ENCODE measurements around the gene INPP5F. TPM values are rescaled to one million over a fixed set of nuclear protein-coding genes. Genes with fewer than 3 reads are reported as not detected.

Gene INPP5F
- total and polyA plus RNA-seq, 2 of the 13 experiments (the other 11 are each of a cell fraction or from before 2014, with no cell fraction given), result 12.5 to 15.7 TPM

GRCh38 chr10:119725828-119726675 lies at the start of gene INPP5F (continued):
- no peak for TF ChIP-seq ZNF574 (CRISPR knock-in tag; IDR thresholded peaks at IDR 0.05)
- TF ChIP-seq CBFB (CRISPR knock-in tag; IDR thresholded peaks at IDR 0.05), result no peak; the same call in 1 of the 2 replicates
- no peak for TF ChIP-seq ZNF749 (CRISPR knock-in tag; IDR thresholded peaks at IDR 0.05; ENCODE audit: borderline replicate concordance)
- no peak for TF ChIP-seq PRDM10 (CRISPR knock-in tag; IDR thresholded peaks at IDR 0.05; ENCODE audit: low read depth)
- TF ChIP-seq, protein P1, sequence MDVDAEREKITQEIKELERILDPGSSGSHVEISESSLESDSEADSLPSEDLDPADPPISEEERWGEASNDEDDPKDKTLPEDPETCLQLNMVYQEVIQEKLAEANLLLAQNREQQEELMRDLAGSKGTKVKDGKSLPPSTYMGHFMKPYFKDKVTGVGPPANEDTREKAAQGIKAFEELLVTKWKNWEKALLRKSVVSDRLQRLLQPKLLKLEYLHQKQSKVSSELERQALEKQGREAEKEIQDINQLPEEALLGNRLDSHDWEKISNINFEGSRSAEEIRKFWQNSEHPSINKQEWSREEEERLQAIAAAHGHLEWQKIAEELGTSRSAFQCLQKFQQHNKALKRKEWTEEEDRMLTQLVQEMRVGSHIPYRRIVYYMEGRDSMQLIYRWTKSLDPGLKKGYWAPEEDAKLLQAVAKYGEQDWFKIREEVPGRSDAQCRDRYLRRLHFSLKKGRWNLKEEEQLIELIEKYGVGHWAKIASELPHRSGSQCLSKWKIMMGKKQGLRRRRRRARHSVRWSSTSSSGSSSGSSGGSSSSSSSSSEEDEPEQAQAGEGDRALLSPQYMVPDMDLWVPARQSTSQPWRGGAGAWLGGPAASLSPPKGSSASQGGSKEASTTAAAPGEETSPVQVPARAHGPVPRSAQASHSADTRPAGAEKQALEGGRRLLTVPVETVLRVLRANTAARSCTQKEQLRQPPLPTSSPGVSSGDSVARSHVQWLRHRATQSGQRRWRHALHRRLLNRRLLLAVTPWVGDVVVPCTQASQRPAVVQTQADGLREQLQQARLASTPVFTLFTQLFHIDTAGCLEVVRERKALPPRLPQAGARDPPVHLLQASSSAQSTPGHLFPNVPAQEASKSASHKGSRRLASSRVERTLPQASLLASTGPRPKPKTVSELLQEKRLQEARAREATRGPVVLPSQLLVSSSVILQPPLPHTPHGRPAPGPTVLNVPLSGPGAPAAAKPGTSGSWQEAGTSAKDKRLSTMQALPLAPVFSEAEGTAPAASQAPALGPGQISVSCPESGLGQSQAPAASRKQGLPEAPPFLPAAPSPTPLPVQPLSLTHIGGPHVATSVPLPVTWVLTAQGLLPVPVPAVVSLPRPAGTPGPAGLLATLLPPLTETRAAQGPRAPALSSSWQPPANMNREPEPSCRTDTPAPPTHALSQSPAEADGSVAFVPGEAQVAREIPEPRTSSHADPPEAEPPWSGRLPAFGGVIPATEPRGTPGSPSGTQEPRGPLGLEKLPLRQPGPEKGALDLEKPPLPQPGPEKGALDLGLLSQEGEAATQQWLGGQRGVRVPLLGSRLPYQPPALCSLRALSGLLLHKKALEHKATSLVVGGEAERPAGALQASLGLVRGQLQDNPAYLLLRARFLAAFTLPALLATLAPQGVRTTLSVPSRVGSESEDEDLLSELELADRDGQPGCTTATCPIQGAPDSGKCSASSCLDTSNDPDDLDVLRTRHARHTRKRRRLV (CRISPR knock-in tag; IDR thresholded peaks at IDR 0.05), result no peak; the same call in 1 of the 2 replicates
- no peak for TF ChIP-seq ZNF550 (CRISPR knock-in tag; IDR thresholded peaks at IDR 0.05; ENCODE audit: borderline replicate concordance)
- peak; percentile 10 for TF ChIP-seq SAP130 (CRISPR knock-in tag; IDR thresholded peaks at IDR 0.05; ENCODE audit: low read depth)
- peak; percentile 48; the same call in 1 of the 2 replicates for TF ChIP-seq GABPA (IDR thresholded peaks at IDR 0.05; ENCODE audit: low read depth, low read length)
- peak; percentile 73 for TF ChIP-seq GABPA (CRISPR knock-in tag; IDR thresholded peaks at IDR 0.05; ENCODE audit: low read depth)
- no peak for TF ChIP-seq RARG (CRISPR knock-in tag; IDR thresholded peaks at IDR 0.05; ENCODE audit: low read depth)
- peak; percentile 18; the same call in 1 of the 2 replicates for TF ChIP-seq TAF1 (CRISPR knock-in tag; IDR thresholded peaks at IDR 0.05)
- TF ChIP-seq ZNF556 (CRISPR knock-in tag; IDR thresholded peaks at IDR 0.05; ENCODE audit: borderline replicate concordance), result no peak
- 0 out of 2 replicates have a peak, but pooled peaks have one; percentile 43 for TF ChIP-seq ZNF674 (CRISPR knock-in tag; IDR thresholded peaks at IDR 0.05; ENCODE audit: low read depth)
